Fibroblast of lung (primary cell): ENCODE measurements around the gene DCUN1D2. TPM values are rescaled to one million over a fixed set of nuclear protein-coding genes. Genes with fewer than 3 reads are reported as not detected.

Experiments
- DNase-seq, 2 donors: peaks; one replicate each; pipeline versions ENCODE4 v3.0.0 to v3.0.0-alpha.2; 2010; ENCODE audit warnings: low read depth in 2 of 2
- H2AFZ ChIP-seq: 2 replicates; pipeline ENCODE4 v1.5.1; 2012; ENCODE audit warnings: low read length, control low read depth, inconsistent platforms
- H3K27ac ChIP-seq: 2 replicates; pipeline ENCODE4 v1.5.1; 2011; ENCODE audit warnings: low read length, control low read depth; ENCODE audit not compliant: insufficient read depth
- H3K27me3 ChIP-seq: 2 replicates; pipeline ENCODE4 v1.5.1; 2011; ENCODE audit warnings: mild to moderate bottlenecking, low read length; ENCODE audit not compliant: control insufficient read depth, insufficient read depth
- H3K36me3 ChIP-seq: 2 replicates; pipeline ENCODE4 v1.5.1; 2011; ENCODE audit warnings: low read length; ENCODE audit not compliant: control insufficient read depth, insufficient read depth
- H3K4me1 ChIP-seq: 2 replicates; pipeline ENCODE4 v1.5.1; 2011; ENCODE audit warnings: low read length; ENCODE audit not compliant: control insufficient read depth, insufficient read depth; ENCODE audit errors: extremely low read depth
- H3K4me2 ChIP-seq: 2 replicates; pipeline ENCODE4 v1.5.1; 2011; ENCODE audit warnings: low read length, control low read depth; ENCODE audit not compliant: insufficient read depth; ENCODE audit errors: extremely low read depth
- H3K4me3 ChIP-seq, 4 experiments: fragments of 200-600 bp in 1 of 4; sonication (generic) in 1 of 4; replicated peaks in 1 of 4; 2 replicates each; pipeline ENCODE4 v1.5.1; 2011 to 2016; ENCODE audit warnings: low read length in 4 of 4, low read depth in 3 of 4, mild to moderate bottlenecking in 3 of 4, control low read depth in 2 of 4, inconsistent platforms in 1 of 4, mixed read lengths in 1 of 4; ENCODE audit not compliant: insufficient read depth in 1 of 4; ENCODE audit errors: control extremely low read depth in 1 of 4
- H3K79me2 ChIP-seq: 2 replicates; pipeline ENCODE4 v1.5.1; 2012; ENCODE audit warnings: mild to moderate bottlenecking, low read length, inconsistent platforms; ENCODE audit not compliant: control insufficient read depth, insufficient read depth
- H3K9ac ChIP-seq: 2 replicates; pipeline ENCODE4 v1.5.1; 2011; ENCODE audit warnings: mild to moderate bottlenecking, low read length, control low read depth; ENCODE audit not compliant: insufficient read depth
- H3K9me3 ChIP-seq: 2 replicates; pipeline ENCODE4 v1.5.1; 2012; ENCODE audit warnings: low read depth, low read length; ENCODE audit not compliant: control insufficient read depth, insufficient read depth
- H4K20me1 ChIP-seq: 2 replicates; pipeline ENCODE4 v1.5.1; 2011; ENCODE audit warnings: low read length; ENCODE audit not compliant: control insufficient read depth, insufficient read depth; ENCODE audit errors: extremely low read depth
- CTCF ChIP-seq, 2 donors: IDR thresholded peaks in 1 of 2; conservative IDR thresholded peaks in 1 of 2; 1 replicate in 1 of 2; 2 replicates in 1 of 2; pipeline ENCODE4 v1.5.1; 2011 to 2012; ENCODE audit warnings: low read length in 2 of 2, control low read depth in 1 of 2, inconsistent platforms in 1 of 2, low read depth in 1 of 2, mild to moderate bottlenecking in 1 of 2
- EZH2 ChIP-seq: IDR thresholded peaks from 2 replicates; pipeline ENCODE4 v1.5.1; 2012; ENCODE audit warnings: low read length, control low read depth, mild to moderate bottlenecking; ENCODE audit errors: missing control alignments
- polyA plus RNA-seq, 2 donors: library from polyadenylated mRNA; depleted of rRNA in 1 of 2; stranded (reverse) in 1 of 2; unstranded in 1 of 2; fragments of >200 nt; gene quantifications; 2 replicates each; pipeline ENCODE4 v1.2.1, GENCODE V29; 2011 to 2012; ENCODE audit warnings: missing spikeins in 1 of 2
- total RNA-seq: library from RNA; depleted of rRNA; stranded (reverse); fragments of >200 nt; gene quantifications from 2 replicates; pipeline ENCODE4 v1.2.1, GENCODE V29; 2014

DCUN1D2 gene
- total and polyA plus RNA-seq, 2 donors (not counting 1 experiment from before 2014, with no cell fraction given) = 10.7 to 11.6 TPM

GRCh38 chr13:113536461-113537110 is 46.1 kb upstream of the DCUN1D2 start:
- no peak overlapping the region for H2AFZ ChIP-seq
- H3K9me3 ChIP-seq = no peaks in the 10 kb centered on the region
- no peak overlapping the region for H3K9ac ChIP-seq
- H3K4me2 ChIP-seq = no peak overlapping the region
- peaks cover 10% of the 10 kb centered on the region for H3K79me2 ChIP-seq
- H3K4me3 ChIP-seq = no peak overlapping the region
- no peak for DNase-seq
- no peaks in the 10 kb centered on the region for H3K27me3 ChIP-seq
- H3K27ac ChIP-seq = no peak overlapping the region
- no peaks in the 10 kb centered on the region for H4K20me1 ChIP-seq
- H3K4me1 ChIP-seq = peaks cover 3% of the 10 kb centered on the region
- H3K36me3 ChIP-seq = peaks cover 27% of the 10 kb centered on the region
- TF ChIP-seq EZH2 (no peak), CTCF (conservative IDR thresholded peaks at IDR 0.05 in 1 of 2, IDR thresholded peaks at IDR 0.05 in 1 of 2; ENCODE audit: low read depth in 1 of 2, low read length in 2 of 2) (no peak)

- H3K36me3 ChIP-seq = peaks cover 32% of the 10 kb centered on the region
- TF ChIP-seq CTCF (conservative IDR thresholded peaks at IDR 0.05 in 1 of 2, IDR thresholded peaks at IDR 0.05 in 1 of 2; ENCODE audit: low read depth in 1 of 2, low read length in 2 of 2) = no peak
- no peak for TF ChIP-seq EZH2
These were observed 44.9 kb upstream of the DCUN1D2 start for GRCh38 chr13:113535381-113535781.

GRCh38 chr13:113534236-113534860 is 43.8 kb upstream of the DCUN1D2 start:
- TF ChIP-seq EZH2 = no peak
- no peak for TF ChIP-seq CTCF (conservative IDR thresholded peaks at IDR 0.05 in 1 of 2, IDR thresholded peaks at IDR 0.05 in 1 of 2; ENCODE audit: low read depth in 1 of 2, low read length in 2 of 2)
- no peak for DNase-seq
- H3K9me3 ChIP-seq = no peaks in the 10 kb centered on the region
- H3K27me3 ChIP-seq = no peaks in the 10 kb centered on the region
- no peak overlapping the region for H3K4me2 ChIP-seq
- peaks cover 3% of the 10 kb centered on the region for H3K4me1 ChIP-seq
- no peak overlapping the region for H2AFZ ChIP-seq
- no peak overlapping the region for H3K27ac ChIP-seq
- H3K36me3 ChIP-seq = peaks cover 30% of the 10 kb centered on the region
- H4K20me1 ChIP-seq = no peaks in the 10 kb centered on the region
- H3K9ac ChIP-seq = no peak overlapping the region
- H3K4me3 ChIP-seq = no peak overlapping the region
- peaks cover 4% of the 10 kb centered on the region for H3K79me2 ChIP-seq

More at GRCh38 chr13:113535381-113535781, 44.9 kb upstream of the DCUN1D2 start:
- H3K4me1 ChIP-seq = peaks cover 3% of the 10 kb centered on the region
- no peaks in the 10 kb centered on the region for H4K20me1 ChIP-seq
- H3K4me3 ChIP-seq = no peak overlapping the region
- no peak overlapping the region for H3K27ac ChIP-seq
- DNase-seq = no peak
- H2AFZ ChIP-seq = no peak overlapping the region
- H3K9me3 ChIP-seq = no peaks in the 10 kb centered on the region
- H3K27me3 ChIP-seq = no peaks in the 10 kb centered on the region
- no peak overlapping the region for H3K9ac ChIP-seq
- H3K79me2 ChIP-seq = peaks cover 6% of the 10 kb centered on the region
- H3K4me2 ChIP-seq = no peak overlapping the region
